Measurements from ENCODE around the gene MYO9A.

Gene MYO9A

DNA sequence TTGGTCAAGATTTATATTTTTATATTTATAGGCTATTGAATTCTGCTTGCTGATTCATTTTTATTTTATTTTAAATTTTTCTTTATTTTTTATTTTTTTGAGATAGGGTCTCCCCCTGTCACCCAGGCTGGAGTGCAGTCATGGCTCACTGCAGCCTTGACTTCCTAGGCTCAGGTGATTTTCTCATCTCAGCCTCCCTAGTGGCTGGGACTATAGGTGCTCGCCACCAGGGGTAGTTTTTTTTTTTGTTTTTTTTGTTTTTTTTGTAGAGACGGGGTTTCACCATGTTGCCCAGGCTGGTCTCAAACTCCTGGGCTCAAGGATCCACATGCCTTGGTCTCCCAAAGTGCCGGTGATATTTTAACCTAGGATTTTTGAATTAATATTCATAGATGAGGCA, 276.4 kb downstream of the MYO9A start:
- in situ Hi-C loops (cut with HindIII; ENCODE audit: low sequenced_read_pairs) = no loop called here
- no peak overlapping the region for H3K4me3 ChIP-seq (ENCODE audit: low read depth, low read length)
- TF ChIP-seq, protein P1, sequence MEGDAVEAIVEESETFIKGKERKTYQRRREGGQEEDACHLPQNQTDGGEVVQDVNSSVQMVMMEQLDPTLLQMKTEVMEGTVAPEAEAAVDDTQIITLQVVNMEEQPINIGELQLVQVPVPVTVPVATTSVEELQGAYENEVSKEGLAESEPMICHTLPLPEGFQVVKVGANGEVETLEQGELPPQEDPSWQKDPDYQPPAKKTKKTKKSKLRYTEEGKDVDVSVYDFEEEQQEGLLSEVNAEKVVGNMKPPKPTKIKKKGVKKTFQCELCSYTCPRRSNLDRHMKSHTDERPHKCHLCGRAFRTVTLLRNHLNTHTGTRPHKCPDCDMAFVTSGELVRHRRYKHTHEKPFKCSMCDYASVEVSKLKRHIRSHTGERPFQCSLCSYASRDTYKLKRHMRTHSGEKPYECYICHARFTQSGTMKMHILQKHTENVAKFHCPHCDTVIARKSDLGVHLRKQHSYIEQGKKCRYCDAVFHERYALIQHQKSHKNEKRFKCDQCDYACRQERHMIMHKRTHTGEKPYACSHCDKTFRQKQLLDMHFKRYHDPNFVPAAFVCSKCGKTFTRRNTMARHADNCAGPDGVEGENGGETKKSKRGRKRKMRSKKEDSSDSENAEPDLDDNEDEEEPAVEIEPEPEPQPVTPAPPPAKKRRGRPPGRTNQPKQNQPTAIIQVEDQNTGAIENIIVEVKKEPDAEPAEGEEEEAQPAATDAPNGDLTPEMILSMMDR (IDR thresholded peaks at IDR 0.05; ENCODE audit: low read depth, low read length, missing control alignments) = no peak
- DNase-seq (ENCODE audit: low read depth) = no peak

DNA sequence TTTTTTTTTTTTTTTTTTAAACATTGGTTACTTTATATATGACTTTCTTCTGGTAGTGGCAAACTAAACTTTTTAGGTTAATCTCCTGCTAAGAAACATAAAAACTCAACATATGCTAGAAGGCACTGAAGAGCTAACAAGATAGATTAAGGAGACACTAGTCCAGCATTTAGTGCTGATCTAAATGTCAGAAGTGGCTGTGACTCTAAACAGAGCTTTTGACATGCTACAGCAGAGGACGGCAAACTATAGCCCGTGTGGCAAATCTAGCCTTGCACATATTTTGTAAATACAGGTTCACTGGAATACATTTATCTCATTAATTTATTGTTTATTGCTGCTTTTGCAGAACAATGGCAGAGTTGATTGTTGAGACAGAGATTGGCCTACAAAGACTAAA, 287.0 kb downstream of the MYO9A start:
- in situ Hi-C loops (cut with HindIII; ENCODE audit: low sequenced_read_pairs) = no loop called here
- no peak overlapping the region for H3K4me3 ChIP-seq (ENCODE audit: low read depth, low read length)
- no peak for DNase-seq (ENCODE audit: low read depth)
- TF ChIP-seq, protein P1 (IDR thresholded peaks at IDR 0.05; ENCODE audit: low read depth, low read length, missing control alignments) = no peak

DNA sequence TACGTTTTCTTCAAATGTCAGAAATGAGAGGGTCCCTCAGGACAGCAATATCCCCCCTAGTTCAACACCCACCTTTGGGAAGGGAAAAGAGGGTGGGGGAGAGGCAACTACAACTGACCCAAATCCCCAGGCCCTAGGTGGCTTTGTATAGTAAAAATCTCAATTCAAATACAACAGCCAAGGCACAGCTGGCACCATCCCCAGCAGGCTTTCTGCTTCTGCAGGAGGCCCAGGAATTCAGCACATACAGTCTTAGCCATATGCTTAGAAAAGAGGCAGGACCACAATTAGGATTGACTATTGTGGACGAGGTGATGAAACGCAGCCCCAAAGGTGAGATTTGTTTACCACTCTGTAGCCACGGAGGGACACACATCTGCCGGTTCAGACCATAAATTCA, 291.8 kb downstream of the MYO9A start:
- no peak for DNase-seq (ENCODE audit: low read depth)
- H3K4me3 ChIP-seq (ENCODE audit: low read depth, low read length) = no peak overlapping the region
- in situ Hi-C loops (cut with HindIII; ENCODE audit: low sequenced_read_pairs) = no loop called here
- TF ChIP-seq, protein P1 (IDR thresholded peaks at IDR 0.05; ENCODE audit: low read depth, low read length, missing control alignments) = no peak

DNA sequence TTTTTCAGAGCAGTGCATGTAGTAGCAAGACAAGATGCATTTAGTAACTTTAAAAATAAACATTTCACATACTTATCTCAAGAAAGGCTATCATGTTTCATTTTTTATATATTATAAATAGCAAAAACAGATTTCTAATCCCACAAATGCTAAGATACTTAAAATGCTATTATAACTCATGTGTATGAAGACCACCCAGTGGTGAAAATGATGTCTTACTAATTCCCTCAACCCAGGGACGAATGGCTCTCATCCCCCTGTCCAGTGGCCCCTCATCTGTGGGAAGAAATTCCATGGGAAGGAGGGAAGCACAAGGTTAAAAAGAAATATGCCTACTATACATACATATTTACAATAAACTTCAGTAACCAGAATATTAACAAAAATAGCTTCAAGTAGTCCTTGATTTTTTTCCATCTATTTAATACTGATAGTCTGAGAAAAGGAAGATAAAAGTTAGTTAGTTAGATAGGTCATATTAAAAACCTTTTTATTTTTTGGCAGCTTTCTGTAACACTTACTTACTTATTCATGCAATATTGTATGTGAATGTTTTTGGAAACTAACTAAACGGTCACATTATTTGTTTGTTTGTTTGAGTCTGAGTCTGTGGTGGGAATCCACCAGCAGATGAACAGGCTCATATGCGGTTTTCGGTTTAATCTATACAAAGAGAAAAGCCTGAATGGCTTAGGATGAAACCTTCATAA, 292.8 kb downstream of the MYO9A start:
- DNase-seq (ENCODE audit: low read depth) = no peak
- in situ Hi-C loops (cut with HindIII; ENCODE audit: low sequenced_read_pairs) = no loop called here
- no peak overlapping the region for H3K4me3 ChIP-seq (ENCODE audit: low read depth, low read length)
- TF ChIP-seq, protein P1 (IDR thresholded peaks at IDR 0.05; ENCODE audit: low read depth, low read length, missing control alignments) = no peak

DNA sequence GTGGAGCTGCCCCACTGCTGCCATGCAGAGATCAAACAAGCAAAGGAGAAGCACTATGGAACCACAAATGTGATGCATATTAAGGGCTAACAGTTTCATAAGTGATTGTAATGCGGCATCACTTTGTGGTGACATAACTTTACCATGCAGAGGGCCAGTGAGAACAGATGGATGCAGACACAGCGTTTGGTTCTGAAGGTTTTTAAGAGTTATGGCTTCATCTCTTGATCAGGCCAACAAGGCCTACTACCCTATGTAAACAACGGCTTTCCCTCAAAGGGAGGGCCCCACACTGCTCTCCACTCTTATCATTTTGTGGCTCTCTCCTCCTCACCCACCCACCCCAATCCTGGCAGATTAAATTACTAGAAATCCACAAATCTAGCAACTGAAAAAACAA, 294.1 kb downstream of the MYO9A start:
- H3K4me3 ChIP-seq (ENCODE audit: low read depth, low read length) = no peak overlapping the region
- TF ChIP-seq, protein P1 (IDR thresholded peaks at IDR 0.05; ENCODE audit: low read depth, low read length, missing control alignments) = no peak
- in situ Hi-C loops (cut with HindIII; ENCODE audit: low sequenced_read_pairs) = no loop called here
- no peak for DNase-seq (ENCODE audit: low read depth)

DNA sequence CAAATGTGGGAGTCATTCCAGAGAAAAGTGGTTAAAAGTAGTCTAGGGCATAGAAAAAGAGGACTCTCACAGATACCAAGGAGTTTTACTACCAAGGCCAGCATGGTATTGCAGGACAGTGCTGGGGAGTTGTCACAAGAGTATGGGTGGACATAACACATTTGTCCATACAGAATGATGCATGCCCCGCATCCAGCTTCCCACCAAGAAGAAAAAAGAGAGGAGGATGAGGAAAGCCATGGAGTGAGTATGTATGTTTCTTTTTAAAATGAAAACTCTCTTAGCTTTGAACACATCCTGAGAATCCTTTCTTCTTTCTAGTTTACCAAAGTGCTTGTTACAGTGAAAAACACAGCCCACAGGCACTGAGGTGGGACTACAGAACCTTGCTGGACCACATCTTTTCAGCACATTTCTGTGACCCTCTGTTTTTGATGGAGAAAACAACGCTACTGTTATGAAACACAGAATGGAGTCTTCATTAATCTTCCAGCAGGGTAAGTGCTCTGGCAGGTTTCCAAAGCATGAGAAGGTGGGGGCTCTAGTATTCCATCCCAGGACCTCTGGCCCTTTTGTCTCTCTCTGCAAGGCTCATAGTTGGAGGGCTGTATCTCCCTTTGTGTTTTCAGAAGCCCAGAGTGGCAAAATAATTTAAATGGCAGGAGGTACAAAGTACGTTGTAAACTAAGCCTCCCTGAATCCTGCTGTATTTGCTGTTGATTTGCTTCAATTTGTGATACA, 294.9 kb downstream of the MYO9A start:
- in situ Hi-C loops (cut with HindIII; ENCODE audit: low sequenced_read_pairs) = no loop called here
- H3K4me3 ChIP-seq (ENCODE audit: low read depth, low read length) = no peak overlapping the region
- no peak for DNase-seq (ENCODE audit: low read depth)
- TF ChIP-seq, protein P1 (IDR thresholded peaks at IDR 0.05; ENCODE audit: low read depth, low read length, missing control alignments) = no peak

All from astrocyte of the cerebellum (primary cell).